Activated effector memory CD4-positive, alpha-beta T cell treated with Interleukin-2 at 50 U/mL for 16 hours (primary cell): ENCODE data around the gene MUS81.

Source experiments
- DNase-seq: peaks from one replicate; pipeline ENCODE4 v3.0.0-alpha.2; 2020

MUS81 gene

DNA sequence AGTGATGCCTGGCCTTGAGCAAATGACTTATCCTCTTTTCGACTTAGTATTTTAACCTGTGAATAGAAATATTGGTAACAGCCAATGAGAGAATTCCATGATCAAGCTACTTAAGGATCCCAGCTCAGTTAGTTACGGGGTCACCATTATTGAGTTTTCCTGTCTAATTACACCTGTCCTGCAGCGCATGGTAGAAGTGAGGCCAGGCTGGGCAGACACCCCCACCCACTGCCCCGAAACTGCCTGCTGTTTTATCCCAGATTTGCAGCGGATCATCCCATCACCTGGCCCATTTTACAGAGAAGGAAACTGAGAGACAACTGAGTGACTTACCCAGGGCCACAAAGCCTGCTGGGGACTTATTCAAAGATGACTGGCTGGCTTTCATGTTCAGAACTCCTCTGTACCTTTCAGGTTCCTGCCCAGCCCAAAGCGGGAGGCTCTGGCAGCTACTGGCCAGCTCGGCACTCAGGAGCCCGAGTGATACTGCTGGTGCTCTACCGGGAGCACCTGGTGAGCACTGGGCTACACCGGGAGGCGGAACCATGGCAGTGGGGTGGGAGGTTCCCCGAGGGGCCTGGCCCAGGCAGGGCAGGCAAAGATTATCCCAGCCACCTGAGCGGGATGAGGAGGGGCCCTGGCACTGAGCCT, 1.4 kb downstream of the MUS81 start:
- DNase-seq, result no peak

DNA sequence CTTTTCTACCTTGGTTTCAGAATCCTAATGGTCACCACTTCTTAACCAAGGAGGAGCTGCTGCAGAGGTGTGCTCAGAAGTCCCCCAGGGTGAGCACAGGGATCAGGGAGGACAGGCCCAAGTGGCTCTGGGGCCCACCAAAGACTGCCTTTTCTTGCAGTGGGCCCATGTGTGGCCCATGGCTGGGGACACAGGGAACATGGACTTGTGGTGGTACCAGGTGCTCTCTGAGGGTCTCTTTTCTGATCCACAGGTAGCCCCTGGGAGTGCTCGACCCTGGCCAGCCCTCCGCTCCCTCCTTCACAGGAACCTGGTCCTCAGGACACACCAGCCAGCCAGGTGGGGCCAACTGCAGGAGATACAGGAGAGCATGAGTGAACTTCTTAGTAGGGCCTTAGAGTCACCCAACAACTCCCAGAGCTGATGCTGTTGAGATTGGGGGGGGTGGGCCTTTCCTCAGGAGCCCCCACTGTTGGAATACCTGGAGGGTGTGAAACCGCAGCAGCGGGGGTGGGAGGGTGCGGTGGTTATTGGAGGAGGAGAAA, 2.0 kb downstream of the MUS81 start:
- no peak for DNase-seq

DNA sequence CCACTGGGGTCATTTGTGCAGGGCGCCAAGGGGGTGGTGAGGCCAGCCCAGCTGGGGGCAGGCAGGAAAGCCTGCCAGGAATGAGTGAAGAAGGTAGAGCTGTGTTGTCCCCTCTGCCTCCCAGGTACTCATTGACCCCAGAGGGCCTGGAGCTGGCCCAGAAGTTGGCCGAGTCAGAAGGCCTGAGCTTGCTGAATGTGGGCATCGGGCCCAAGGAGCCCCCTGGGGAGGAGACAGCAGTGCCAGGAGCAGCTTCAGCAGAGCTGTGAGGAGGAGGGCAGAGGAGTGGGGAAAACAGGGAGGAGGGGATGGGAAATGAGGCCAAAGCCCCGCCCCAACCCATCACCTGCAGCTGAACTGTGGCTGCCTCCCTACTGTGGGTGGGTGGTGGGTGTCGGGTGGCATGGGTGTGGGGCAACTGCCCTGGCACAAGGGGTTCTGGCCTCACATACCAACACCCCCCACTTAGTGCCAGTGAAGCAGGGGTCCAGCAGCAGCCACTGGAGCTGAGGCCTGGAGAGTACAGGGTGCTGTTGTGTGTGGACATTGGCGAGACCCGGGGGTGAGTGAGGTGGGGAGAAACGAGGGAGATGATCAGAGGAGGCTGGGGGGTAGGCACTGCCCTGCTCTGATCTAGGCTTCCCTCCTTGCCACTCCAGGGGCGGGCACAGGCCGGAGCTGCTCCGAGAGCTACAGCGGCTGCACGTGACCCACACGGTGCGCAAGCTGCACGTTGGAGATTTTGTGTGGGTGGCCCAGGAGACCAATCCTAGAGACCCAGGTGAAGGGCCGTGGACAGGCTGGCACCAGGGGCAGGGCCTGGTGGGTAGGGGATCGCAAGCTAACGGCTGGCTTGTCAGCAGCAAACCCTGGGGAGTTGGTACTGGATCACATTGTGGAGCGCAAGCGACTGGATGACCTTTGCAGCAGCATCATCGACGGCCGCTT, 3.0 kb downstream of the MUS81 start:
- DNase-seq, result no peak

DNA sequence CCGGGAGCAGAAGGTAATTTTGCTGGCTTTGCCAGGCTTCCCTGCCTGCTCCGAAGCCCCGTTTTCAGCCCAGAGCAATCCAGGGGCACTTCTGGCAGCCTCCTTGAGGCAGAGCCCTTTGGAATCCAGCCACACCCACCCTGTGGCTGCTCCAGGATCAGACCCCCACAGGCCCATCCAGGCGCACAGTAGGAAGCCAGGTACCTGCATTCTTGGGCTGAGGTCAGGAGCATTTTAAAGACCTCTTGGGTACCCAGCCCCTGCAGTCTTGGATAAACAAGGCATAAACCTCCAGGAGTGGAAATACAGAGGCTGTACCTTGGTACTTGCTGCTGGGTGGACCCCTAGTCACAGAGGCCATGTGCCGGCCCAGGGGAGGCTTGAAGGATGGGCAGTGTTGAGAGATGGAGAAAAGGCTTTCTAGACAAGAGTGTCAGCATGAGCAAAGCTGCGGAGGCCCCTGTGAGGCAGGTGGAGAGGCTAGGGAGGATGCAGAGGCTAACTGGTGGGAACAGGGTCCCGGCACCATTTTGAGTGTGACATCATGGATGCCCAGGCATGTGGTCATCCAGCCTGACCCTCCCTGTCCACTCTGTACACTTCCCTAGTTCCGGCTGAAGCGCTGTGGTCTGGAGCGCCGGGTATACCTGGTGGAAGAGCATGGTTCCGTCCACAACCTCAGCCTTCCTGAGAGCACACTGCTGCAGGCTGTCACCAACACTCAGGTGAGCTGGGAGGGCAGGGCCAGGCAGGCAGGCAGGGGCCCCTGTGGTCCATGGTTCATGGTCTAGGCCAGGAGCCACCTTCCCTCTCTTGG, 3.9 kb downstream of the MUS81 start:
- DNase-seq, result no peak

DNA sequence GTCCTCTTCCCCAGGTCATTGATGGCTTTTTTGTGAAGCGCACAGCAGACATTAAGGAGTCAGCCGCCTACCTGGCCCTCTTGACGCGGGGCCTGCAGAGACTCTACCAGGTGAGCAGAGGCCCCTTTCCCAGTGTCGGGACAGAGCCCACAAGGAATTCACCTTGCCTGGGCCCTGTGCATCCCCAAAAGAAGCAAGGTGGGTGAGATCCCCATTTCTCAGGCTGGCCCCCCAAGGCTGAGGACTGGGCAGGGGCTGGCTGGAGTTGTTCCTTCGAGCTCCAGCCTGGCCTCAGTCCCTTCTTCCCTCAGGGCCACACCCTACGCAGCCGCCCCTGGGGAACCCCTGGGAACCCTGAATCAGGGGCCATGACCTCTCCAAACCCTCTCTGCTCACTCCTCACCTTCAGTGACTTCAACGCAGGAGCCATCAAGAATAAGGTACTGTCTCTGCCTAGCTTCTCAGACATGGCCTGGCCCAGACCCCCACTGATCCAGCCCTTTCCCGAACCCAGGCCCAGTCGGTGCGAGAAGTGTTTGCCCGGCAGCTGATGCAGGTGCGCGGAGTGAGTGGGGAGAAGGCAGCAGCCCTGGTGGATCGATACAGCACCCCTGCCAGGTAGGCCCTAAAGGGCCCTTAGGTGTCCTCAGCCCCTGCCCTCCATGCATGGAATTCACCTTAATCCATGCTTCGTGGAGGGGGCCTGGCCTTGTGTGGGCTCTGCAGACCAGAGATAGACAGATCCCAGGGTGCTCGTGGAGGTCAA, 4.7 kb downstream of the MUS81 start:
- no peak for DNase-seq

DNA sequence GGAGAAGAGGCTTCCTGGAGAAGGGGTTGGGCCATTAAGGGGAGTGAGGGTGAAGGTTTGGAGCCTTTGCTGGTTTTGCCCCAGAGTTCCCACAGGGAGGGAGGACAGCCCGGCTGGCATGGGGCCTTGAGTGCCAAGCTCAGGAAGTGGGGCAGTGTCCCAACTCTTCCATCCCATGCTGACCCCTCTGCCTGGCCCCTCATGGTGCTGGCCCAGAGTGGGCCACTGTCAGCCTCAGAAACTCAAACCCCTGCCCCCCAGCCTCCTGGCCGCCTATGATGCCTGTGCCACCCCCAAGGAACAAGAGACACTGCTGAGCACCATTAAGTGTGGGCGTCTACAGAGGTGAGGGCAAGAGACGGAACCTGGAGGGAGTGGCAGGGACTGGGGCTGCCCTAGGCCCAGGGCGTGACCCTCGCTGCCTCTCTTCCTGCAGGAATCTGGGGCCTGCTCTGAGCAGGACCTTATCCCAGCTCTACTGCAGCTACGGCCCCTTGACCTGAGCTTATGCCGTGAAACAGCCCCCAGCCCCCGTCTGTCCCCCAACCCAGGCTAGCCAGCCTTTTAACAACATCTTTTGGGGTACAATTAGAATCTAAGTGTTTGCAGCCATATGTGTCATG, 5.4 kb downstream of the MUS81 start:
- no peak for DNase-seq

DNA sequence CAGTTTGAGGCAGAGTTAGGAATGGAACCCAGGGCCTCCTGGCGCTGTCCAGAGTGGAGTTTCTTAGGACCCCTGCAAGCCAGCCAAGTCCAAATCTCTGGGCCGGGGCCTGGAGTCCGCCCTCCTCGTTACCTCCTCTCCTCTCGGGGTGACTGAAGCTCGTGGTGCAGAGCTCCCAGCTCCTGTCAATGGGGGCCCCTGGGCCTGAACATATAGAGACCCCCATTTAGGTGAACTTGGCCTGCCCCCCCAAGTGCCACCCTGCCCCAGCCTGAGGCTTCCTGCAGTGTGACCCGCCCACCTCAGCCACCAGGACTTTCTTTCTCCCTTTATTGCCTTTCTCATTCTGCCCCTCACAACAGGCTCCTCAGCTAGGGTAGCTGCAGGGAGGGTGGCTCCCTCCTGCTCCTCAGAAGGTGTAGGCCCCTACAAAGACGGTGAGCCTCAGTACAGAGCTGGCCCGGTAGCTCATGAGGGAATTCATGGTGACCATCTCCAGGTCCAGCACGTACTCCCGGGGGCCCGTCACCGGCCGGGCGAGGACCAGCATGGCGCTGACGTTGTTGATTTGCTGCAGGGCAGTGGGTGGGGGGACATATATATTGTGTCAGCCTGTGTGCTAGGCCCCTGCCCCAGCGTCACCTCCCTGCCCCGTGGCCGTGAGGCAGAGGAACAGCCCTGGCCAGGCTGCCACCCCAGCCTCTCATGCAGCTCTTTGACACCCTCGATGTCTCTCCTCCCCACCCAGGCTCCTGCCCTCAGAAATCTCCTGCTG, 6.5 kb downstream of the MUS81 start:
- DNase-seq, result no peak

DNA sequence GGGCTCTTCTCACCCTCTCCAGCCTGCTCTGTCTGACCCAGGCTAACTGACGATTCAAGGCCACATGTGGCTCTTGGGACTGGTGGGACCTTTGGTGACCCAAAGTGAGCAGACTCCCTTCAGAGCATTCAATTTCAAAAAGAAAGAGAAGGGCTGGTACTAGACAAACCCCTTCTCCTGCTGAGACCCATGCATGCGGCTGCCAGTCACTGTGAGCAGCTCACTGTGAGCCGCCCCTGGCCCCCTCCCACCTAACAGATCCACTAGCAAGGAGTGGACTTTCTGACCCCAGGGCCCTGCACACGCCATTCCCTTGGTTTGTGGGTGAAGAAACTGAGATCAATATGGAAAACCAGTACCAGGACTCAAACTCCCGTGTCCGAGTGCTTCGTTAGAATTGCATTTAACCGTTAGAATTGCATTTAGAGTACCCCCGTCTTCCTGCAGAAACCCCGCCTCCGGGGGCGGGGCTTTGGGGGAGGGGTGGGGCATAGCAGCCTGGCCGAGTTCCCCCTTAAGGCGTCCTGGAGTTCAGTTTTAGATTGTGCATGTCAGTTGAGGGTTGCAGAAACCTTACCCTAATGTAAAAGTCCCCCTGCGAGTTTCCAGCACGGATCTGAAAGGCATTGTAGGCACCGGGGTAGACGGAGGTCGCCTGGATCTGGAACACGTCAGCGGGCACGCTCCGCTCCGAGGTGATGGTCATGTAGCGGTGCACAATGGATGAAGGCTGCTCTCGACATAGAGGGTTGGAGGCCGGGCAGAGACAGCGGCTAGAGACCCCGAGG, 7.2 kb downstream of the MUS81 start:
- DNase-seq, result no peak

DNA sequence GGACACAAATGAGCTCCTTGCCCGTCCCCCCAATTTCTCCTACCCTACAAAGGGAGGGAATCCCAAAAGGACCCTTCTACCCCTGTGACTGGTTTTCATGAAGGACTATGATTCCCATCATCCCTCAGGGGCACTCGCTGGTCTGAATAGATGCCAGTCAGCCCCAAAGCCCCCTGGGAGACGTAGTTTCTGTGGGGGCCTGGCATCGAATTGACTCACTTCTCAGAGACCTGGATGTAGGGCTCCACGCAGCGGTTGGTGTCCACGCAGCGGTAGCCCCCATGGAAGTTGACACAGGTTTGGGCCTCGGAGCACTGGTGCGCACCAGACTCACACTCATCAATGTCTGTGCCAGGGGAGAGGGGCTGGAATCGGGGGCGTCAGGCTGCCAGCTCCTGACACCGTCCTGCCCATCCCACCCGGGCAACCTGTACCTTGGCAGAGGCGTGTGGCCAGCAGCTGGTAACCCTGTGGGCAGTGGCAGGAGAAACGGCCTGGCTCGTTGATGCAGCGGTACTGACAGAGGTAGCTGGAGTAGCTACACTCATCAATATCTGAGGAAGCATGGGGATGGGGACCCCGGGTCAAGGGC, 7.9 kb downstream of the MUS81 start:
- no peak for DNase-seq

DNA sequence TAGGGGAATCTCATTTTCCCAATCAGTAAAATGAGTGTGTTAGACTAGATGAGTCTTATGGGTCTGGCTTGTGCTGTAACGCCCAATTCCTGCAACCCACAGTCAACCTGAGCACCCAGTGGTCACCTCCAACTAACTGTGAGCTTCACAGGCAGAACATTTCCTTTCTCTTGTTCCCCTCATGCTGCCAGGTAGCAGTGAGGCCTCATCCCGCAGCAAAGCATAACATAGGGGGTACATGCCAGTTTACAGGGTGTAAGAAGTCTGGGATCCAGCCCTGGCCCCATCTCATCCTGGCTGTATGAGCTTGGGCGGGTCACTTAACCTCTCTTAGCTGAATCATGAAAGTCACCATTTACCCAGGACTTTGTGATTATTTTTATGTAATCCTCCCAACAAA, 8.7 kb downstream of the MUS81 start:
- DNase-seq, result no peak

DNA sequence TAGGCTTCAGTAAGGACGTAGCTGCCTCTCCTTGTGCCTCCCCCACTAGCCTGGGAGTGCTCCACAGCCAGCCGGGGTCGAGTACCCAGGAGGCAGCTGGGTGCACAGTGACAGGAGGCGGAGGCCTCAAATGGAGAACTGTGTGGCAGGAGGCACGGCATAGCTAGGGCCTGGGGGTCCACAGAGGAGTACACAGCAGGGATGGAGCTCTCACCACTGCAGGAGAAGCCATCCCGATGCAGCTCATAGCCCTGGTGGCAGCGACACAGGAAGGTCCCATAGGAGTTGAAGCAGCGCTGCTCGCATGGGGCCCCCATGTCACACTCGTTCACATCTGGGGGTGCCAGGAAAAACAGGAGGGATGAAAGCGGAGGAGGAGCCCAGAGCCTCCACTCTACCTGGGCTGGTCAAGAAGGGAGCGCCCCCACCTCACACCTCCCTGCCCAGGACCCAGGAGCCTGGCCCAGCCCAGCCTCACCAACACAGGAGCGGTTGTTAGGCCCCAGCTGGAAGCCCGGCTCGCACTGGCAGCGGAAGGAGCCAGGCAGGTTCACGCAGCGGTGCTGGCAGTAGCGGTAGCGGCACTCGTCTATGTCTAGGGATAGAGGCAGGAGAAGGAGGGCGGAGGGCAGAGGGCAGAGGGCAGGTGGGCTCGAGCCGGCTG, 9.5 kb downstream of the MUS81 start:
- DNase-seq, result no peak

DNA sequence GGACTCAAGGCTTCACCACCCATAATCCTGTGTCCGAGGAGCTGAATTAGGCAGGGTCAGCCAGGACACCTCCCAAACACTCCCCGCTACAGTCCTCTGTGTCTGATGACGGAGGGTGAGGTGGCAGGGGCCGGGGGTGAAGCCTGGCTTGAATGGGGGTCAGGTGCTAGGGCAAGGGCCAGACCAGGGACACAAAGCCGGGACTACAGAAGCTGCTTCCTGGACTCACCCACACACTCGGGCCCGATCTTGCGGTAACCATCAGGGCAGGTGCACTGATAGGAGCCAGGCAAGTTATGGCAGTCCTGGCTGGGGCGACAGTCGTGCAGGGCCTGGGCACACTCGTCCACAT, 10.1 kb downstream of the MUS81 start:
- DNase-seq, result no peak

DNA sequence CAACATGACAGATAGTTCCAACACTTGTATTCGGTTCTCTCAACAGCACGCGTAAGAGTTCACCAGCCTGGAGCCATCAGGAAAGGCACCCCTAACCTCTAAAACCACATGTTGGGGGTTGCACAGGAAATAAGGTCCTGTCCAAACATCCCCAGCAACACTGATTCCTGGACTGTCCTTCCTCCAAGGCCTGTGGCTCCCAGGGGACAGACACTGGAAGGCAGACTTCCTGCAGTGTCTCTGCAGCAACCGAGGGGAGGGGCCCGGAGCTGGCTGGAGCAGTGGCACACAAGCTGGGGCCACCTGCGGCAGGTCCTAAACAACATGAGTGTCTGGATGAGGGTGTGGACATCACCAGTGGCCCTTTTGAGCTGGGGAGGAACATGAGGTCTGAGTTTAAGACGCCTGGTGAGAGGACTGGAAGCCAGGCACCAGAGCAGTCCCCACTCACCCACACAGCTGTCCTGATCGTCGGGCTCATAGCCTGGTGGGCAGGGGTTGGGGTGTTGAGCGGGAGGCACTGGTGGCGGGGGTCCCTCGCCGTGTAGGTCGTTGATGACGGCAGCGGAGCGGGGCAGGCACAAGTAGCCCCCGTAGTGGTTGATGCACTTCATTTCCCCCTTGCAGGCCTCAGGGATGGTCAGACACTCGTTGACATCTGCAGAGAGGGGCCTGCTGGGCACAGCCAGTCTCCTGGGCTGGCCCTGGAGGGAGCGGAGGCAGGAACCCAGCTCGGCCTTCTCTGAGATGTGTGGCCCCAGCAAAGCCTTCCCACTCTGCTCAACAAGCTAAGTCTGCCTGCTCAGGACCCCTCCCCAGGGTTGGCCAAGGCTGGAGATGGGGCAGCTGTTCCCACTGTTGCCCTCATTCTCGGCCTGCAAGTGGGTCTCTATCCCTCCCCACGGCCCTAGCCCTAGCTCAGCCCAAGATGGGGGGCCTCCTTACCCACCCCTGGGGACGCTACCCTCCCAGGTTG, 10.8 kb downstream of the MUS81 start:
- no peak for DNase-seq

DNA sequence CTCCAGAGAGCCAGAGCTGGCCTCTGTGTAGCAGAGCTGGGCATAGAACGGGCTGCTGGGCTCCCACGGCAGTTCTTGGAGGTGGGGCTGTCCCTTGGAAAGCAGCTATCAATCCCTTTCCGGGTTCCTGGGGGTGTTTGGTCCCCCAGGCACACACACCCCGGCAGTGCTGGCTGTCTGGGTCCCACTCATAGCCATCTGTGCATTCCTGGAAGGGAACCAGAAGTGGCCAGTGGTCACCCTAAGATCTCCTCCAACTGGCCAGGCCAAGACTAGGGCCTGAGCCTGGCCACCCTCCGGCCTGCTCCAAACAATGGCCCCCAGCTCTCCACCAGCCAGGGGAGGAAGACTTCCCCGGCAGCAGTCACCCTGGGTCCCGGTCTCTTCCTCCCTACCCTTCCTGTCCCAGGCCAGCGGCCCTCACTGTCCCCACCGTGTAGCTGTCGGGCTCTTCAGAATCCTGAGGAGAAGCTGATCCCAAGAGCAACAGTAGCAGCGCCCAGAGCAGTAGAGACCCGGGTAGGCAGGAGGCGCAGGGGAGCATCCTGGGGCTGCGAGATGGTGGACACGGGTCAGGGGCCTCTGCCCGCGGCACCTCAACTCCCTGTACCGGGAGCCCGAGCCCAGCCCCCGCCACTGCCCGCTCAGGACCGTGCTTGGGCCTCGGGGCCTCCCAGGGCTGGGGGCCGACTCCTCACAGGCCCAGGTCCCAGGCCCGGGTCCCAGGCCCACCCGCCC, 11.7 kb downstream of the MUS81 start:
- DNase-seq, result no peak

DNA sequence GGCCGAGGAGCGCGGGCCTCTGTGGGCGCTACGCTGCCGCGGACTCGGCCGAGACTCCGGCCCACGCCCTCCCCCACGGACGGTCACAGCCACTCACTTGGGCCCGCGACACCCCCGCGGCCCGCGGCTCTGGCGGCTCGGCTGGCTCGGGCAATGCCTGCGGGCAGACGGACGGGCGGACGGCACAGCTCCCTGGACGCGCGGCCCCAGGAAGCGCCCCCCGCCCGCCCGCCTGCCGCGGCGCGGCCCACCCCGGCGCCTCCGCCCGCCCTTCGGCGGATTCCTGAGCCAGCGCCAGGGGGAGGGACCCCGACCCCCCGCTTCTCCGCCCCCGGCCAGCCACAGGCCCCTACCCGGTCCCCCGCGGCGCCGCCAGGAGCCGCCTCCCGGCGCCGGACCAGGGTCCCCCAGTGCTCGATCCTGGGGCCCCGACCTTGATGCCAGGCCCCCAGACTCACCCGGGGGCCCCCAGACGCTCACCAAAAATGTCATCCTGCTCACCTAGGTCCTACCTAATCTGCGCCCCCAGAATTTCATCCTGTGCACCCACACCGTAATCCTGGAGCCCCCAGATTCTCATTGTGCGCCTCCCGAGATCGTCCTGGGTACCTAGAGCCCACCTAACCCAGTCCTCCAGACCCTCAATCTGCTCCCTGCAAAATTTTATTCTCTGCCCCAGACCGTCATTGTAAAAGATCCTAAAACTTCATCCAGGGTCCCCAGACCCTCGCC, 12.5 kb downstream of the MUS81 start, which contains the start of gene EFEMP2:
EFEMP2 (minus strand) TSS at position 215 of the 732 bp plus-strand sequence. CDS start 446 bp downstream, outside the sequence.
- no peak for DNase-seq
